Mesodermal cell (in vitro differentiated cells): ENCODE measurements around the gene CRYBB1.

Source experiments
- H3K27ac ChIP-seq: 2 replicates; pipeline ENCODE4 v1.7.0; 2013; ENCODE audit warnings: mild to moderate bottlenecking, low read depth, low read length, moderate library complexity; ENCODE audit not compliant: severe bottlenecking
- H3K36me3 ChIP-seq: 2 replicates; pipeline ENCODE4 v1.7.1; 2013; ENCODE audit warnings: mild to moderate bottlenecking, low read length, moderate library complexity; ENCODE audit not compliant: control insufficient read depth, insufficient read depth
- H3K4me1 ChIP-seq: one replicate; pipeline ENCODE4 v1.7.1; 2013; ENCODE audit warnings: mild to moderate bottlenecking, low read length; ENCODE audit not compliant: insufficient read depth, control insufficient read depth, poor library complexity, severe bottlenecking
- H3K4me3 ChIP-seq: 2 replicates; pipeline ENCODE4 v1.7.0; 2013; ENCODE audit warnings: low read length, control low read depth, mild to moderate bottlenecking; ENCODE audit not compliant: insufficient read depth, poor library complexity, severe bottlenecking; ENCODE audit errors: extremely low read depth
- H3K9me3 ChIP-seq: 2 replicates; pipeline ENCODE4 v1.7.1; 2013; ENCODE audit warnings: mild to moderate bottlenecking, low read length, moderate library complexity; ENCODE audit not compliant: control insufficient read depth
- WGBS, 2 experiments: methylation state at CpG; one replicate each; pipeline ENCODE4 v1.1.5; 2013; ENCODE audit warnings: missing lambda C conversion rate in 2 of 2; ENCODE audit not compliant: insufficient coverage in 2 of 2; 5-methylcytosine and 5-hydroxymethylcytosine counted together

Gene CRYBB1

DNA sequence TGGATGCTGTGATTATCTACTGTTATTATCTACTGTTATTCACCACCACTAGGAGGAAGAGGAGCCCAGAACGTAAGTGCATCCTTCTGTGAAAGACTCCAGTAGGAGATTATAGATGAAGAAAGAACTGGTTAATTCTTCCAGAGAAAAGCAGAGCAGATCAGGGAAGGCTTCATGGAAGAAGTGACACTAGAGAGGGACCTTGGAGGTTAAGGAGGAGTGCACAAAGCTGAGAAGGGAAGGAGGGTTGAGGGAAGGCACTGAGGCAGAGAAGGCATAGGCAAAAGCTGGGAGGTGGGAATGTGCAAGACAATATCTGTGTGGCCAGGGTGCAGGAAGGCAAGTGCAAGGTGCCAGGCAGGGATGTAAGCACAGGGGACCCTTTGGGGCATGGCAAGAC is 13.5 kb downstream of the CRYBB1 start:
- Histone ChIP-seq H3K4me1 (no peaks in the 10 kb centered on the region), H3K36me3 (no peaks in the 10 kb centered on the region), H3K27ac (no peak overlapping the region), H3K9me3 (no peaks in the 10 kb centered on the region), H3K4me3 (no peak overlapping the region)
- WGBS, 2 experiments = 60 to 67% methylated on average over 1 of the region's 1 CpG

DNA sequence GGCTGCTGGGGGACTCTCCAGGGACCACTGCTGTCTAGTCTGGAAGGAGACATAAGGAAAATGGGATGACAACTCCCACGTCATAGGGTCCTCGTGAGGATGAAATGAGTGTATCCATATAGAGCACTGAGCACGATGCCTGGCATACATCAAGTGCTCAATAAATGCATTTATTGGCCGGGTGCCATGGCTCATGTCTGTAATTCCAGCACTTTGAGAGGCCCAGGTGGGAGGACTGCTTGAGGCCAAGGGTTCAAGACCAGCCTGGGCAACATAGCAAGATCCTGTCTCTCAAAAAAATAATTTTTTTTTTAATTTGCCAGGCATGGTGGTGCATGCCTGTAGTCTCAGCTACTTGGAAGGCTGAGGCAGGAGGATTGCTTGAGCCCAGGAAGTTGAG is 15.7 kb downstream of the CRYBB1 start:
- Histone ChIP-seq H3K27ac (no peak overlapping the region), H3K4me3 (no peak overlapping the region), H3K9me3 (no peaks in the 10 kb centered on the region), H3K4me1 (no peaks in the 10 kb centered on the region), H3K36me3 (no peaks in the 10 kb centered on the region)
- WGBS, 2 experiments = 85 to 98% methylated on average over 4 of the region's 4 CpGs

DNA sequence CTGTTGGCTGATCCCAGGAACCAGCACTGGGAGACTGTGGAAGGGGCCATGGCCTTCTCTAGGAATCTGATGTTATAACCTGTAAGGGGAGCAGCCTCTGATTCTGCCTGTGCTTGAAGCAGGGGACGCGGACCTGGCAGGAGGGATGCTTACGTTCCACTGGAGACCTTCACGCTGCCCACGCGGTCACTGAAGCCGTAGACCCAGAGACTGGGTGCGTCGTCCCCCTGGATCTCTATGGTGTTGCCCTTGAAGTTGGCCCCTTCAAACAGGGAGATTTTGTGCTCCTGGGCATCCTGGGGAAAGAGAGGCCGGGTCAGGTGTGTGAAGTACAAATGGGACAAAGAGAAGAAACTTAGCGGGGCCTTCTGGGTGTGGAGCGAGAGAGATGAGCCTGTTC is 16.1 kb downstream of the CRYBB1 start:
- 96 to 97% methylated on average over 12 of the region's 12 CpGs for WGBS, 2 experiments
- Histone ChIP-seq H3K27ac (no peak overlapping the region), H3K36me3 (no peaks in the 10 kb centered on the region), H3K9me3 (no peaks in the 10 kb centered on the region), H3K4me3 (no peak overlapping the region), H3K4me1 (no peaks in the 10 kb centered on the region)

DNA sequence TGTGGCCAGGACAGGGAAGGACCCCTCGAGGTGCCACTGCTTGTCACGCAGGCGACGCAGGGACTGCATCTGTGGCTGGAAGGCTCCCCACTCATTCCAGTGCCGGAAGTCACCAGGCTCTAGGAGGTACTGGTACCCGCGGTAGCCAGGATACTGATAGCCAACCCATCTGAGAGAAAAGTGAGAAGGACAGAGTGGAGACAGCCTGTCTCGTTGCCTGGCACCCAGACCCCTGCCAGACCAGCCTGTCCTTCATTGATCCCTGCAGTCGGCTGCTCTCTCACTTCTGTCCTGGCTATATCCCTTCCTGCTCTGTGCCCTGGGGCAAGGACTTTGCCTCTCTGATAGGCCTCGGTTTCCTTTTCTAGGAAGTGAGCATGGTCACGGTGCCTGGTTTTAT is 18.3 kb downstream of the CRYBB1 start:
- Histone ChIP-seq H3K27ac (no peak overlapping the region), H3K36me3 (no peaks in the 10 kb centered on the region), H3K4me1 (no peaks in the 10 kb centered on the region), H3K4me3 (no peak overlapping the region), H3K9me3 (no peaks in the 10 kb centered on the region)
- 91 to 94% methylated on average over 9 to 10 of the region's 11 CpGs for WGBS, 2 experiments

DNA sequence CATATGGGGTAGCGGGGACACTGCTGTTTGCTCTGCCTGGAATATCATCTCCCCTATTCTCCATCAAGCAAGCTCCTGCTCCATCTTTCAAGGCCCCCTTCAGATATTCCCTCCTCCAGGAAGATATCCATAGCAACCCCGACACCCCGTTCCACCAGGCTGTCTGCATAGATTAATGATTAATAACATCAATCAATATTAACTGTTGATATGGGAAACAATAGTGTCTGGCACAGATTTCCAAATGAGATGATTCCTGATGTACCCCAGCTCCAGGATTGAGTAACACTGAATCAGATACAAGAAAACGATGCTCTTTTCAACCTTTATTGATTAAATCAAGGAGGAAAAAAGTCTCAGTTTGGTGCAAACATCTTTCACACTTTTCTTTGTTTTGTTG is 20.3 kb downstream of the CRYBB1 start:
- Histone ChIP-seq H3K9me3 (no peaks in the 10 kb centered on the region), H3K4me1 (no peaks in the 10 kb centered on the region), H3K36me3 (no peaks in the 10 kb centered on the region), H3K4me3 (no peak overlapping the region), H3K27ac (no peak overlapping the region)
- 82 to 100% methylated on average over 1 to 2 of the region's 4 CpGs for WGBS, 2 experiments

DNA sequence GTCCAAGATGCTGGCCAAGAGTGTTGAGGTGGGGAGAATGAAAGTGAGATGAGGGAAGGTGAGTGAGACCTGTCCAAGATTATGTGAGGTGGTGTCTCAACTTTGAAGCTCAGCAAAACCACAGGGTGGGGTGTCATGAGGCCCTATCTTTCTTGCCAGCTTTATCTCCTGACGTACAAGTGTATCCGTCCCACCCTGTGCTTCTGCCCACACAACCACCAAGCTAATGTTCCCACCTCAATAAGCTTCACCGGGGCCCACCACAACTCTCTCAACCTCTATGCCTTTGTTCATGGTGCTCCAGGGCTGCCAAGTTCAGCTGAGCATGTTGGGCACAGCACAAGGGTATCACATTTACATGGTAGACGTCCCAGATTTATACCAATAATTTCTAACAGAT is 20.8 kb downstream of the CRYBB1 start:
- H3K9me3 ChIP-seq = no peaks in the 10 kb centered on the region
- WGBS, 2 experiments = 100% methylated on average over 3 of the region's 4 CpGs
- H3K36me3 ChIP-seq = no peaks in the 10 kb centered on the region

DNA sequence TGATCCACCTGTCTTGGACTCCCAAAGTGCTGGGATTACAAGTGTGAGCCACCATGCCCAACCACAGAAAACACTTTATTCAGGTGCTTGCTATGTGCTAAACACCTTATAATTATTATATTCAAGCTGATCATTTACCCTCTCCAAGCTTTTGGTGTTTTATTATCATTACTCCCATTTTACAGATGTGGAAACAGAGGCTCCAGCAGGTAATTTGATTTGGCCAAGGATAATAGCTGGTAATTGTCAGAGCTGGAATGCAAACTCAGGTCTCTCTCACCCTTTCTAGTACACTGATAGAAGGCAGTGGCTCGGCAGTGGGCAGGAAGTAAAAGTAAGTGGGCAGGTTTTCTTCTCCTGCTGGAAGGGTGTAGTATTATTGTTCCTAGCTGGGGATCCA is 24.1 kb downstream of the CRYBB1 start:
- whole genome bisulfite sequencing, 2 experiments = 56 to 100% methylated on average over 1 of the region's 1 CpG

More for the DNA sequence above, 20.8 kb downstream of the CRYBB1 start:
- H3K4me1 ChIP-seq = no peaks in the 10 kb centered on the region
- H3K27ac ChIP-seq = no peak overlapping the region
- no peak overlapping the region for H3K4me3 ChIP-seq

DNA sequence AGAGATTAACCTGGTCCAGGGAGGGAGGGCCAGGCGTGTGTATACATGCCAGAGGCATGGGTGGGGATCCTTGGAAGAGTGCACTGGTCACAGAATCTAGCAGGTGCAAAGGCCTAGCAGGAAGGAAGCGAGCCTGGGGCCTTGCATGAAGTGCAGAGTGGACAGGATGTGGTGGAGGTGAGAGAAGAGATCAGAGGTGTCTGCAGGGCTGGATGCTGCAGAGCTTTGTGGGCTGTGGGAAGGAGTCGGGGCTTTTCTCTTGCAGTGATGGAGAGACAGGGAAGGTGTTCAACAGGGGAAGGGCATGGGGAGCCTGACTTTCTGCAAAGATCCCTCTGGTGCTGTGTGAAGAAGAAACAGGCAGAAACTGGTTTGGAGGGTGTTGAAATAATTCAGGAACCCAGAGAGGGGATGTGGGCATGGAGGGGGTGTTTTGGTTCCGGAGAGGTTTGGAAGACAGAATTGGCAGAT is 25.4 kb downstream of the CRYBB1 start:
- WGBS, 2 experiments = 89 to 94% methylated on average over 3 to 4 of the region's 4 CpGs
- no peaks in the 10 kb centered on the region for H3K9me3 ChIP-seq
- no peak overlapping the region for H3K4me3 ChIP-seq
- no peak overlapping the region for H3K27ac ChIP-seq
- H3K36me3 ChIP-seq = peaks cover 8% of the 10 kb centered on the region
- H3K4me1 ChIP-seq = no peaks in the 10 kb centered on the region

More for the DNA sequence above, 24.1 kb downstream of the CRYBB1 start:
- Histone ChIP-seq H3K36me3 (peaks cover under 1% of the 10 kb centered on the region), H3K4me1 (no peaks in the 10 kb centered on the region), H3K9me3 (no peaks in the 10 kb centered on the region), H3K4me3 (no peak overlapping the region), H3K27ac (no peak overlapping the region)

DNA sequence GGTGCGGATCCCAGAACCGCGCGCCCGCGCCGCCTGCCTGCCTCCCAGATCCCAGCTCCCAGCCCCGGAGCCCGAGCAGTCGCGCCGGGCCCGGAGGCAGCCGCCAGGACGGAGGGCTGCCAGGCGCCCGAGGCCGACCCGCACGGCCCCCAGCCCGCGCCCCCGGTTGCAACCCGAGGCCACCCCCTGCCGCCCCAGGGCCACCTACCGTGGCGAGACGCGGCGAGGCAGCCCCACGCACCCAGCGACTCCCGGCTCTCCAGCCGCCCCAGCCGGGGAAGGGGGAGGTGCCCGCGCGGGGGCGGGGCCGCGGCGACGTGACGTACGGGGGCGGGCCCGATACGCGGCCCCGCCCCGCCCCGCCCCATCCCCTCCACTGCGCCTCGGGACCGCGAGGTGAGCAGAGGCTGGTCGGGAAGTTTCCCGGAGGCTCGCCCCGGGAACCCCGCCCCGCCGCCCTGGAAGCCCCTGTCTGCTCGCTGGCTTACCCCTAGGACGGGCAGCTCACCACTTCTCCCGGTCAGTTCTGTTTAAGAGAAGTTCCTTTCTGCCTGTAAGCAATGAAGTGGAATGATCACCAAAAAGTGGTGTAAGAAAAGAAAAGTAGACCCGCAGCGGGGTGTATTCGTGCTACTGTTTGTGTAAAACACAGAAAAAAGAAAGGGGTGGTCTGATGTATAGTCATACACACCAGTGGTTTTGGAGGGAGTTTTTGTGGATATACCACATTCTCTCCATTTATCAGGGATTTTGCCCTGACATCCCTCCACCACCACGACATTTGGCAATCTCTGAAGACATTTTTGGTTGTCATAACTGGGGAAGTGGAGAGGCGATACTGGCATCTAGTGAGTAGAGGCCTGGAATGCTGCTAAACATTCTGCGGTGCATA is 27.7 kb downstream of the CRYBB1 start, which contains the start of gene TPST2:
TPST2 (minus strand) TSS at position 288 of the 892 bp plus-strand sequence. CDS start 48,502 bp downstream, outside the sequence.
- Histone ChIP-seq H3K36me3 (peaks cover 16% of the 10 kb centered on the region), H3K9me3 (no peaks in the 10 kb centered on the region), H3K4me1 (no peaks in the 10 kb centered on the region), H3K27ac (peak within 1 kb of the TSS; percentile 29), H3K4me3 (peak within 1 kb of the TSS; percentile 94)
- 8 to 11% methylated on average over 34 to 36 of the region's 72 CpGs for WGBS, 2 experiments

DNA sequence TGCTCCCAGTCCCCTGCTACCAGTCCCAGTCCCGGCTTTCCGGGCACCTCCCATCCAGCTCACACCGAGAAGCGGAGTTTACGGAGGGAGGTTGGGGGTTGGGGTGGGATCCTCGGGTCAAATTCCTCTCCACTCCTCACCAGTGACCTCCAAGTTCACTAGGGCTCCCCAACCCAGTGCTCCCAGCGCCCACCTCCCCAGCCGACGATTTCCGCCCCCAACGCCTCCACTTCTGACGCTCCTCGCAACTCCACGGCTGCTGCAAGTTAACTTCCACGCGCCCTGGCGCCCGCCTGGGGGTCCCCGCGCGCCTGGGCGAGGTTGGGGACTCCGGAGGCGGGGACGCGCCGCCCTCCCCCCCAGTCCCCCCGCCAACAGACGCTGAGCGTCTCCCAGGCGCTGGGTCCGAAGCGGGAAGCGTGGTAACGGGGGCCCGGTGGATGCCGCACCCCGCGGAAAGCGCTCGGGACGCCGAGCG is 28.4 kb downstream of the CRYBB1 start:
- H3K27ac ChIP-seq = peak overlapping the region; percentile 29
- H3K9me3 ChIP-seq = no peaks in the 10 kb centered on the region
- peaks cover 16% of the 10 kb centered on the region for H3K36me3 ChIP-seq
- no peaks in the 10 kb centered on the region for H3K4me1 ChIP-seq
- 1% methylated on average over 22 to 27 of the region's 44 CpGs for WGBS, 2 experiments
- peak overlapping the region; percentile 94 for H3K4me3 ChIP-seq
